OCI-LY1 (cell line): Measurements from ENCODE around the gene PIP4P1.

Experiments
- H2AFZ ChIP-seq: fragments of 200-600 bp; sonication (generic), shearing (Covaris generic); 2 replicates; pipeline ENCODE4 v1.6.0; 2014; ENCODE audit warnings: antibody characterized with exemption, mild to moderate bottlenecking, low read length
- H3F3A ChIP-seq: fragments of 200-600 bp; sonication (generic), shearing (Covaris generic); 2 replicates; pipeline ENCODE4 v1.6.0; 2014; ENCODE audit warnings: mild to moderate bottlenecking, antibody characterized with exemption, low read length, moderate library complexity; ENCODE audit not compliant: insufficient read depth
- H3K27ac ChIP-seq: fragments of 200-600 bp; sonication (generic); 2 replicates; pipeline ENCODE4 v1.5.1; 2014; ENCODE audit warnings: low read length, mixed run types, mild to moderate bottlenecking, low read depth; ENCODE audit not compliant: poor library complexity, severe bottlenecking
- H3K27me3 ChIP-seq: fragments of 200-600 bp; sonication (generic); 2 replicates; pipeline ENCODE4 v1.6.0; 2014; ENCODE audit warnings: antibody characterized with exemption, mild to moderate bottlenecking, low read length, moderate library complexity; ENCODE audit not compliant: insufficient read depth
- H3K36me3 ChIP-seq: fragments of 200-600 bp; sonication (generic); 2 replicates; pipeline ENCODE4 v1.6.1; 2014; ENCODE audit warnings: mild to moderate bottlenecking, antibody characterized with exemption, low read length, moderate library complexity, mixed read lengths; ENCODE audit not compliant: insufficient read depth
- H3K4me1 ChIP-seq: fragments of 200-600 bp; sonication (generic); 2 replicates; pipeline ENCODE4 v1.5.1; 2014; ENCODE audit warnings: mild to moderate bottlenecking, low read length, moderate library complexity; ENCODE audit not compliant: insufficient read depth, severe bottlenecking
- H3K4me2 ChIP-seq: fragments of 200-600 bp; sonication (generic), shearing (Covaris generic); 2 replicates; pipeline ENCODE4 v1.6.1; 2014; ENCODE audit warnings: low read length
- H3K4me3 ChIP-seq: fragments of 200-600 bp; sonication (generic); 2 replicates; pipeline ENCODE4 v1.5.1; 2014; ENCODE audit warnings: low read length, low read depth, mild to moderate bottlenecking, mixed read lengths; ENCODE audit not compliant: poor library complexity, severe bottlenecking
- H3K79me2 ChIP-seq: fragments of 200-600 bp; shearing (Covaris generic); 2 replicates; pipeline ENCODE4 v1.6.1; 2016; ENCODE audit warnings: mixed run types, low read length, mixed read lengths; ENCODE audit not compliant: insufficient read depth
- H3K9ac ChIP-seq: fragments of 200-600 bp; sonication (generic), shearing (Covaris generic); 2 replicates; pipeline ENCODE4 v1.6.1; 2014; ENCODE audit warnings: mild to moderate bottlenecking, low read length, mixed read lengths
- H3K9me2 ChIP-seq: fragments of 200-600 bp; sonication (generic), shearing (Covaris generic); 2 replicates; pipeline ENCODE4 v1.6.1; 2014; ENCODE audit warnings: low read depth, mild to moderate bottlenecking, low read length, mixed read lengths
- H3K9me3 ChIP-seq: fragments of 200-600 bp; shearing (Covaris generic); 2 replicates; pipeline ENCODE4 v1.6.1; 2014; ENCODE audit warnings: low read length, mixed read lengths
- H4K20me1 ChIP-seq: fragments of 200-600 bp; sonication (generic), shearing (Covaris generic); 2 replicates; pipeline ENCODE4 v1.6.0; 2016; ENCODE audit warnings: mild to moderate bottlenecking, low read length; ENCODE audit not compliant: insufficient read depth
- CTCF ChIP-seq: fragments of 200-600 bp; sonication (generic), shearing (Covaris generic); IDR thresholded peaks from 2 replicates; pipeline ENCODE4 v1.5.1; 2017; ENCODE audit warnings: mild to moderate bottlenecking, antibody characterized with exemption, low read length, moderate library complexity, mixed read lengths
- EZH2 ChIP-seq: fragments of 200-600 bp; sonication (generic), shearing (Covaris generic); IDR thresholded peaks from 2 replicates; pipeline ENCODE4 v1.8.0; 2017; ENCODE audit warnings: borderline replicate concordance, mixed run types, mild to moderate bottlenecking, antibody characterized with exemption, low read length, moderate library complexity, mixed read lengths

PIP4P1 gene

DNA sequence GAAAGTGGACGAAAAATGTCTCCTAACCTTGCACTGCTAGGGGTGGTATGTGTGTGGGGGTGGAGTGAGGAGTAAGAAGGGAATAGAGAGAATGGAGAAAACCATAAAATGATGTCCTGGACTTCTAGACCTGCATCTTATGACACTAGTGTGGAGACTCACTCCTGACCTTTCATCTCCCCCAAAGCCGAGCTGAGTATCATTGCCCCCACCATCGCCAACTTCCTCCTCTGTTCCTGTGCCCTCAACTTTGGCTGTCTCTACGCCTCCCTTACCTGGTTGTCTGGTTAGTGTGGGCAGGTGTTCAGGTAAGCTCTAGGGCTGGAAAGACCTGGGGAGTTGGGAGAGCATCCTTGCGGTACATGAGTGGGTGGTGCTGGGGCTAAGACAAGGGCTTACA, 20.8 kb downstream of the PIP4P1 start:
- Histone ChIP-seq H3K4me3 (no peak overlapping the region), H3K9ac (no peak overlapping the region), H4K20me1 (no peaks in the 10 kb centered on the region), H3K4me2 (no peak overlapping the region), H3F3A (no peaks in the 10 kb centered on the region), H3K9me2 (no peaks in the 10 kb centered on the region), H3K79me2 (no peaks in the 10 kb centered on the region), H3K27me3 (0 out of 2 replicates have a peak, but pooled peaks cover 3% of the 10 kb centered on the region), H3K27ac (no peak overlapping the region), H3K4me1 (no peaks in the 10 kb centered on the region), H3K36me3 (peaks cover 17% of the 10 kb centered on the region), H3K9me3 (no peaks in the 10 kb centered on the region), H2AFZ (no peak overlapping the region)
- TF ChIP-seq CTCF (no peak), EZH2 (no peak)

- Histone ChIP-seq H3K4me3 (no peak overlapping the region), H3K9me2 (no peaks in the 10 kb centered on the region)
These were observed 22.6 kb downstream of the PIP4P1 start for GRCh38 chr14:20438664-20439063.

GRCh38 chr14:20436363-20436755, 24.9 kb downstream of the PIP4P1 start:
- no peaks in the 10 kb centered on the region for H4K20me1 ChIP-seq
- H3K27ac ChIP-seq: no peak overlapping the region
- no peaks in the 10 kb centered on the region for H3F3A ChIP-seq
- no peaks in the 10 kb centered on the region for H3K36me3 ChIP-seq
- no peaks in the 10 kb centered on the region for H3K4me1 ChIP-seq
- H3K9me3 ChIP-seq: no peaks in the 10 kb centered on the region
- no peaks in the 10 kb centered on the region for H3K9me2 ChIP-seq
- H3K27me3 ChIP-seq: 0 out of 2 replicates have a peak, but pooled peaks cover 3% of the 10 kb centered on the region
- no peak overlapping the region for H3K4me2 ChIP-seq
- no peak overlapping the region for H2AFZ ChIP-seq
- H3K79me2 ChIP-seq: no peaks in the 10 kb centered on the region
- no peak overlapping the region for H3K9ac ChIP-seq
- H3K4me3 ChIP-seq: no peak overlapping the region
- TF ChIP-seq EZH2 (no peak), CTCF (no peak)

More at GRCh38 chr14:20438664-20439063, 22.6 kb downstream of the PIP4P1 start:
- Histone ChIP-seq H3K27ac (no peak overlapping the region), H3K79me2 (no peaks in the 10 kb centered on the region), H3K36me3 (peaks cover 5% of the 10 kb centered on the region; the same call in 1 of the 2 replicates), H3K4me2 (no peak overlapping the region), H3K4me1 (no peaks in the 10 kb centered on the region), H3K9me3 (no peaks in the 10 kb centered on the region), H4K20me1 (no peaks in the 10 kb centered on the region), H3K9ac (no peak overlapping the region), H2AFZ (no peak overlapping the region), H3K27me3 (0 out of 2 replicates have a peak, but pooled peaks cover 3% of the 10 kb centered on the region), H3F3A (no peaks in the 10 kb centered on the region)
- TF ChIP-seq EZH2 (no peak), CTCF (no peak)
